Activated T-cell treated with anti-CD3 and anti-CD28 coated beads, Interleukin-2, amount 50 U/mL, for 72 hours (primary cell): ENCODE measurements around the gene ZNF281. TPM values are rescaled to one million over a fixed set of nuclear protein-coding genes. Genes with fewer than 3 reads are reported as not detected.
"Not testable (repeated sequence)": the region's sequence is repeated elsewhere in the genome, so short reads cannot be mapped to it uniquely, and the experiment has no call there.

Experiments used
- ATAC-seq, 2 donors: fragments of 150-1000 bp; cut with Tn5 transposase; replicated peaks in 1 of 2; 2 replicates each; pipeline ENCODE4 v1.10.0; 2021; ENCODE audit warnings: moderate library complexity in 2 of 2, mild to moderate bottlenecking in 1 of 2
- DNase-seq, 2 donors: peaks; one replicate each; pipeline ENCODE4 v3.0.0; 2021 to 2022; ENCODE audit warnings: mixed read lengths in 1 of 2
- H3K27ac Mint-ChIP-seq: one replicate; pipeline ENCODE4 v1.8.0; 2022; ENCODE audit warnings: mild to moderate bottlenecking, moderate library complexity, mixed read lengths
- H3K27me3 Mint-ChIP-seq: one replicate; pipeline ENCODE4 v1.8.0; 2022; ENCODE audit warnings: low read depth, mixed read lengths
- H3K36me3 Mint-ChIP-seq, 2 donors: one replicate each; pipeline ENCODE4 v1.8.0; 2022; ENCODE audit warnings: mixed read lengths in 2 of 2, mild to moderate bottlenecking in 1 of 2; ENCODE audit not compliant: insufficient read depth in 2 of 2
- H3K4me1 Mint-ChIP-seq: one replicate; pipeline ENCODE4 v1.8.0; 2022; ENCODE audit warnings: low read depth, mixed read lengths
- H3K4me3 Mint-ChIP-seq, 2 donors: one replicate each; pipeline ENCODE4 v1.8.0; 2022; ENCODE audit warnings: mild to moderate bottlenecking in 2 of 2, mixed read lengths in 2 of 2, moderate library complexity in 2 of 2
- H3K9me3 Mint-ChIP-seq, 2 donors: one replicate each; pipeline ENCODE4 v1.8.0; 2022; ENCODE audit warnings: mixed read lengths in 2 of 2
- total RNA-seq, 2 donors: library from RNA; stranded (reverse); gene quantifications; one replicate each; pipeline ENCODE4 v1.2.3, GENCODE V29; 2022

The ZNF281 gene
- total RNA-seq, 2 donors from 2014 or later: 14.4 to 15.6 TPM

DNA sequence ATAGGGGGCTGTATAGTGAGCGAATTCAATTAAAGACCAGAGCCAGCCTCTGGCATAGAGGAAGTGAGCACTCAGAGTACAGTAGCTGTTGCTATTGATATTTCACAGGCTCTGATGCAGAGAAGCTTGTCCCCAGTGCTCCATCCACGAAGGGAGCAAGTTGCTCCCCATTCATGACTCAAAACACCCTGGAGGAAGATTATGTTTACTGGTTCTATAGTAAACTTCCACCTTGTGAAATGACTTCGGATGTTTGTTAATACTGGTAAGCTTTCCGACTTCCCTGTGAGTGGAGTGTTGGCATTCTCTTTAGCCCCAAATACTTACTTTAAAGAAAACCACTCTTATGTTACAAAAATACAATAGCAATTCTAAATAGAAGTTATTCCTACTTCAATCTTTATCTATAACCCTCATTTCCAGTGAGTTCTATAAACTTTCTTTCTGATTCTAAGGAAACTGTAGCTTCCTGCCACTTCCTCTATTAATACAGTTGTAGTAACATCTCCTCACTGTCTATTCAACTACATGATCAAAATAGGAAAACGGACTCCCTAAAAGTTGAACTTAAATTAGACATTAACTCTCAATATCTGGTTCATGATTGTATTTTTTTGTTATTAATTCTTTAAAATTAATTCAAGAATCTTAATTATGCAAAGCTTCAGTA is 46.4 kb downstream of the ZNF281 start:
- no peaks in the 10 kb centered on the region for H3K27me3 Mint-ChIP-seq
- no peak for DNase-seq
- ATAC-seq: no peak
- H3K4me1 Mint-ChIP-seq: no peaks in the 10 kb centered on the region
- peaks cover 0 to 2% of the 10 kb centered on the region in 2 donors for H3K36me3 Mint-ChIP-seq
- H3K4me3 Mint-ChIP-seq: no peak overlapping the region
- H3K27ac Mint-ChIP-seq: no peak overlapping the region
- H3K9me3 Mint-ChIP-seq: no peaks in the 10 kb centered on the region

DNA sequence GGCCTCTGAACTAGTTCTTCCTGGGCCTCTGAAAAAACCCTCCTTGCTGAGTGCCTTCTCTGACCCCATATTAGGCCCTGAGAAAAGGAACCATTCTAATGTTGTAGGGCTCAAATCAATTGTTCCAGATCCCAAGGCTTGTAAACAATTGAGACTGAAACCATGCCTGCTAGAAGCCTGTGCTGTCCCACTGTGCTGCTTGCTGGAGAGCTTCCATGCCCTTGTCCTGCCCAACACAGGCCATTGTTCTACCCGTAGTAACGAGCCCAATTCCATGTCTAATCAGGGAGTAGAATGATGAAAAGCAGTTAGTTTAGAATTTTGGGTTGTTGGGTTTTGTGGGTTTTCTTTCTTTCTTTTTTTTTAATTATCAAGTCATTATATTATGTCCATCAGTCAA is 47.4 kb downstream of the ZNF281 start:
- Mint-ChIP-seq H3K27ac (no peak overlapping the region), H3K36me3 (peaks cover 0 to 2% of the 10 kb centered on the region in 2 donors), H3K4me3 (no peak overlapping the region), H3K27me3 (no peaks in the 10 kb centered on the region), H3K4me1 (no peaks in the 10 kb centered on the region), H3K9me3 (no peaks in the 10 kb centered on the region)
- ATAC-seq (no peak), DNase-seq (no peak)

DNA sequence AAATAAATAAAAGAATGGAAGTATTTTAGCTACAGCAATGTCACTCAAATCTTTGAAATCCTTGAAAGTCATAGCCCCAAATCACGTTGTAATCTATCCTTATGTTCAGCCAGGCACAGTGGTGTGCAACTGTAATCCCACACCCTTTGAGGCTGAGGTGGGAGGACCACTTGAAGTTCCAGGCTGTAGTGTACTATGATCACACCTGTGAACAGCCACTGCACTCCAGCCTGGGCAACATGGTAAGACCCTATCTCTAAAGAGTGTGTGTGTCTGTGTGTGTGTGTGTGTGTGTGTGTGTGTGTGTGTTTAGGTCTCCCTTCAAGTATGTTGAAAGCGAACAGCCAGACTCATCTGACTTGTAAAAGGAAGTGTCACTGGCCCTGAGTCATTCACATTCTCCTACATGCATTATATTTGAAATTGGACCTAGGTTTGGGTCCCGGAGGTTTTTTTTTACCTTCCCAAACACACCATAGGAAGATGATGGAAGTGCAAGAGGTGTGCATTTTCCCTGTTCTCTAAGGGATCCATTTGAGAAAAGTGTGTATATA is 50.1 kb downstream of the ZNF281 start:
- H3K4me3 Mint-ChIP-seq: no peak overlapping the region
- H3K9me3 Mint-ChIP-seq: no peaks in the 10 kb centered on the region
- H3K4me1 Mint-ChIP-seq: peaks cover 2% of the 10 kb centered on the region
- H3K27me3 Mint-ChIP-seq: no peaks in the 10 kb centered on the region
- H3K27ac Mint-ChIP-seq: no peak overlapping the region
- no peaks in the 10 kb centered on the region for H3K36me3 Mint-ChIP-seq
- DNase-seq (no peak), ATAC-seq (no peak)

DNA sequence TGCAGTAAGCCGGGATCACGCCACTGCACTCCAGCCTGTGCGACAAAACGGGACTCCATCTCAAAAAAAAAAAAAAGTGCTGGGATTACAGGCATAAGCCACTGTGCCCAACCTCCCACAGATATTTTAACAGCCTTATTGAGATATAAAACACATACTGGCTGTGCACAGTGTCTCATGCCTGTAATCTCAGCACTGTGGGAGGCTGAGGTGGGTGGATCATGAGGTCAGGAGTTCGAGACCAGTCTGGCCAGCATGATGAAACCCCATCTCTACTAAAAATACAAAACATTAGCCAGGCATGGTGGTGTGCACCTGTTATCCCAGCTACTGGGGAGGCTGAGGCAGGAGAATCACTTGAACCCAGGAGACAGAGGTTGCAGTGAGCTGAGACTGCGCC is 51.9 kb downstream of the ZNF281 start:
- DNase-seq, H3K9me3 Mint-ChIP-seq, ATAC-seq, H3K36me3 Mint-ChIP-seq, H3K4me3 Mint-ChIP-seq, H3K27me3 Mint-ChIP-seq, H3K27ac Mint-ChIP-seq: not testable (repeated sequence)
- peaks cover 20% of the 10 kb centered on the region for H3K4me1 Mint-ChIP-seq

DNA sequence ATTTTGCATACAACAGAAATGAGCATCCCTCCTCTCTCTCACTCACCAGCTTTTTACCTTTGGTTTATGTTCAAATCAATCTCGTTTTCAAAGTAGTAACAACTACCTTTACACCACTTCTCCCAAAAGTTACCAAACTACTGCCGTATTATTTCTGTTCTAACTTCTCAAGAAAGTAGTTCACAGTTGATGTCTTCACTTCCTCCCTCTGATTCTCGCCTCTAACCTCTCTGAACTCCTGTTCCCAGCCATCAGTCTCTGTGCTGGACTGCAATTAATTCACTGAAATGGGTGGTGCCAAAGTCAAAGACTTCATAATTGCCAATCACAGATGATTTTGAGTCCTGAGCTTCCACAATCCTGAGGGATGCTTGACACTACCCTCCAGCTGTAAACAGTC is 54.0 kb downstream of the ZNF281 start:
- Mint-ChIP-seq H3K36me3 (no peaks in the 10 kb centered on the region), H3K4me1 (peaks cover 38% of the 10 kb centered on the region), H3K27ac (no peak overlapping the region), H3K27me3 (no peaks in the 10 kb centered on the region), H3K4me3 (no peak overlapping the region), H3K9me3 (no peaks in the 10 kb centered on the region)
- DNase-seq: no peak
- no peak for ATAC-seq

Other genes with a start within 250 kb of the ZNF281 start
- gene KIF14, start 210.7 kb upstream of the ZNF281 start, total RNA-seq: 10 to 100 TPM; 15.8 to 20.1 TPM